Common myeloid progenitor, CD34-positive (primary cell): Measurements from ENCODE around the gene TPD52L3. TPM values are rescaled to one million over a fixed set of nuclear protein-coding genes. Genes with fewer than 3 reads are reported as not detected.

Source experiments
- CTCF ChIA-PET: fragments of 350-600 bp; sonication (Branson Sonifier 250); formaldehyde crosslinking; loops from one replicate; lab custom pipeline; 2021; ENCODE audit warnings: antibody characterized with exemption; lab: Charles Lee
- POLR2A ChIA-PET: fragments of 350-600 bp; sonication (Branson Sonifier 250); formaldehyde crosslinking; loops from one replicate; lab custom pipeline; 2021; ENCODE audit warnings: antibody characterized with exemption; lab: Charles Lee
- DNase-seq, 3 donors: peaks; one replicate each; pipeline versions ENCODE4 v3.0.0 to v3.0.0-alpha.2; 2013
- H3K27ac ChIP-seq, 2 experiments: 1 replicate in 1 of 2; 2 replicates in 1 of 2; pipeline ENCODE4 v1.7.0; 2013; ENCODE audit warnings: inconsistent platforms in 2 of 2, low read length in 2 of 2, mild to moderate bottlenecking in 2 of 2, low read depth in 1 of 2, moderate library complexity in 1 of 2; ENCODE audit not compliant: severe bottlenecking in 2 of 2, insufficient read depth in 1 of 2, poor library complexity in 1 of 2
- H3K27me3 ChIP-seq, 5 experiments: replicated peaks in 2 of 5; 1 replicate in 3 of 5; 2 replicates in 2 of 5; pipeline versions ENCODE4 v1.6.1 to v1.7.0; 2013; ENCODE audit warnings: low read length in 4 of 5, mild to moderate bottlenecking in 2 of 5, moderate library complexity in 2 of 5, inconsistent platforms in 1 of 5; ENCODE audit not compliant: insufficient read depth in 5 of 5, control insufficient read depth in 4 of 5
- H3K36me3 ChIP-seq, 4 experiments: 1 replicate in 2 of 4; 2 replicates in 2 of 4; pipeline versions ENCODE4 v1.6.1 to v1.7.0; 2013; ENCODE audit warnings: low read length in 3 of 4, control low read depth in 1 of 4, mild to moderate bottlenecking in 1 of 4; ENCODE audit not compliant: control insufficient read depth in 4 of 4, insufficient read depth in 4 of 4
- H3K4me1 ChIP-seq, 4 experiments: 1 replicate in 3 of 4; 2 replicates in 1 of 4; pipeline versions ENCODE4 v1.6.1 to v1.7.1; 2013; ENCODE audit warnings: low read length in 3 of 4, mild to moderate bottlenecking in 3 of 4, control low read depth in 1 of 4, inconsistent platforms in 1 of 4, moderate library complexity in 1 of 4; ENCODE audit not compliant: control insufficient read depth in 4 of 4, insufficient read depth in 4 of 4; ENCODE audit errors: control extremely low read depth in 1 of 4
- H3K4me3 ChIP-seq, 7 experiments: 1 replicate in 4 of 7; 2 replicates in 3 of 7; pipeline versions ENCODE4 v1.5.1 to v1.7.0; 2013; ENCODE audit warnings: mild to moderate bottlenecking in 7 of 7, low read length in 6 of 7, moderate library complexity in 6 of 7, inconsistent platforms in 2 of 7, low read depth in 2 of 7, control low read depth in 1 of 7; ENCODE audit not compliant: insufficient read depth in 4 of 7, control insufficient read depth in 1 of 7; ENCODE audit errors: extremely low read depth in 1 of 7
- H3K9me3 ChIP-seq, 5 experiments: 1 replicate in 4 of 5; 2 replicates in 1 of 5; pipeline versions ENCODE4 v1.6.1 to v1.7.1; 2013; ENCODE audit warnings: low read length in 4 of 5, mild to moderate bottlenecking in 2 of 5, inconsistent platforms in 1 of 5, low read depth in 1 of 5, moderate library complexity in 1 of 5; ENCODE audit not compliant: control insufficient read depth in 4 of 5, insufficient read depth in 2 of 5; ENCODE audit errors: control extremely low read depth in 1 of 5
- WGBS: methylation state at CpG from one replicate; pipeline ENCODE4 v1.1.5; 2013; ENCODE audit not compliant: insufficient coverage; 5-methylcytosine and 5-hydroxymethylcytosine counted together
- polyA plus RNA-seq: library from polyadenylated mRNA; unstranded; fragments of 120-200 nt; gene quantifications from one replicate; pipeline ENCODE4 v1.2.1, GENCODE V29; 2013

TPD52L3 gene
- not detected for polyA plus RNA-seq

DNA sequence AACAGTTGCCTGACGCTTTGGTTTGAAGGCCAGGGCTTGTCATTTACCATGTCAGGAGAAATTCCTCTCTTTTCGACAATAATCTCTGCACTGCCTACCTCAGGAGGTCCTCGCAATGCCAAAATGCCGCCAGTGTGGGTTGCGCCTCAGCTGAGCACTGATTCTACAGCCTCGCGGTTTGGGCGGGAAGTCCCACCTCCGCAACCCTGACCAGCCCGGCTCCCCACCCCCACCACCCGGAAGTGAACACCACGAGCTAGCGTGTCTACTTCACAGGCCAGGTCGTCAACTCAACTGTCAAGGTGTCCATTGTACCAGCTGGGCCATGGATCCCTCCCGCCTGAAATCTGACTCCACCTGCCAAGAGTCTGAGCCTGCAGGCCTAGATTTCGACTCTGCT is at the start of gene TPD52L3:
Gene TPD52L3 (plus strand): TSS at position 273 of the 400 bp plus-strand sequence. CDS start 221 bp downstream, outside the sequence.
- CTCF ChIA-PET: interaction anchor here (1.2 to 1.4 kb wide), 2 partner anchors 13 to 25 kb away, joined by 4 to 5 read pairs; no protein-coding TSS in a partner anchor
- DNase-seq: no peak
- Histone ChIP-seq H3K9me3 (peaks cover 0 to 2% (median 0%) of the 10 kb centered on the region in 5 experiments), H3K4me1 (no peaks in the 10 kb centered on the region), H3K36me3 (no peaks in the 10 kb centered on the region), H3K27ac (no peak within 1 kb of the TSS), H3K4me3 (no peak within 1 kb of the TSS), H3K27me3 (peaks cover 0 to 4% (median 0%) of the 10 kb centered on the region in 5 experiments)
- WGBS: 97% methylated on average over 15 of the region's 16 CpGs
- POLR2A ChIA-PET: no interaction called here

DNA sequence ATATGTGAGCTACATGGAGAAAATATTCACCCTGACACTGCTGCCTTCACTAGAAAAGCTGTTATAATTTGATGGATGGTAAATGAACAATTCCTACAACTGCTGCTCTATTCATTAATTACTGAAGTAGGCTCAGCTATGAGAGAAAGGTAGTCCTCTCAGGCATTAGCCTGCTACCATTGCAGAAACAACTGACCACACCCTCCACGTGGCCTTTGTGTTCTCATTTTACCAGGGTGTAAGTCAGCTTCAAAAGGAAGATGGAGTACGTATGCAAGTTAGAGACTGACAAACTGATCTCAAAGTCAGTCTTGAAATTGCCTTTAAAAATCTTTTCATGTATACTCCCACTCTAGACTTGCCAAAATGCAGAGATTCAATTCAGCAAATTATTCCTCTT is 26.3 kb upstream of the TPD52L3 start:
- Histone ChIP-seq H3K27ac (no peak overlapping the region), H3K4me1 (no peaks in the 10 kb centered on the region), H3K9me3 (no peaks in the 10 kb centered on the region), H3K4me3 (no peak overlapping the region), H3K27me3 (peaks cover 0 to 5% (median 0%) of the 10 kb centered on the region in 5 experiments), H3K36me3 (no peaks in the 10 kb centered on the region)
- CTCF ChIA-PET: no interaction called here
- no peak for DNase-seq
- POLR2A ChIA-PET: no interaction called here
- WGBS: no CpG with 5 or more reads among the region's 2 CpGs

GRCh38 chr9:6302417-6302816 is 25.8 kb upstream of the TPD52L3 start:
- no peak overlapping the region for H3K27ac ChIP-seq
- ChIA-PET CTCF (no interaction called here), POLR2A (no interaction called here)
- no peak overlapping the region for H3K4me3 ChIP-seq
- peaks cover 0 to 5% (median 0%) of the 10 kb centered on the region in 5 experiments for H3K27me3 ChIP-seq
- no peaks in the 10 kb centered on the region for H3K36me3 ChIP-seq
- DNase-seq: peak in 1 of 3 donors; percentile 10
- H3K9me3 ChIP-seq: no peaks in the 10 kb centered on the region
- peaks cover 0 to 1% (median 0%) of the 10 kb centered on the region in 4 experiments for H3K4me1 ChIP-seq

GRCh38 chr9:6304232-6304631 is 23.9 kb upstream of the TPD52L3 start:
- Histone ChIP-seq H3K27me3 (peaks cover 0 to 9% (median 4%) of the 10 kb centered on the region in 5 experiments), H3K4me1 (peaks cover 0 to 1% (median 0%) of the 10 kb centered on the region in 4 experiments), H3K36me3 (no peaks in the 10 kb centered on the region), H3K9me3 (peaks cover 0 to 5% (median 0%) of the 10 kb centered on the region in 5 experiments), H3K27ac (no peak overlapping the region), H3K4me3 (no peak overlapping the region)
- DNase-seq: no peak
- CTCF ChIA-PET: interaction anchor here (1.0 to 4.3 kb wide), 4 partner anchors 10 to 251 kb away, joined by 3 to 41 read pairs (median 5); no protein-coding TSS in a partner anchor
- POLR2A ChIA-PET: no interaction called here

GRCh38 chr9:6305954-6306563 is 22.1 kb upstream of the TPD52L3 start:
- H3K4me1 ChIP-seq: peaks cover 0 to 1% (median 0%) of the 10 kb centered on the region in 4 experiments
- peaks cover 0 to 5% (median 0%) of the 10 kb centered on the region in 5 experiments for H3K9me3 ChIP-seq
- peak; percentile 15 to 60 (median 52) for DNase-seq
- no peak overlapping the region for H3K27ac ChIP-seq
- POLR2A ChIA-PET: no interaction called here
- CTCF ChIA-PET: interaction anchor here (0.8 to 4.3 kb wide), 14 partner anchors 8 to 424 kb away, joined by 3 to 41 read pairs (median 3); no protein-coding TSS in a partner anchor
- WGBS: no CpG with 5 or more reads among the region's 2 CpGs
- peaks cover 3 to 15% (median 9%) of the 10 kb centered on the region in 5 experiments for H3K27me3 ChIP-seq
- no peak overlapping the region for H3K4me3 ChIP-seq
- H3K36me3 ChIP-seq: no peaks in the 10 kb centered on the region

GRCh38 chr9:6307551-6308096 is 20.6 kb upstream of the TPD52L3 start:
- H3K27me3 ChIP-seq: peaks cover 3 to 15% (median 9%) of the 10 kb centered on the region in 5 experiments
- peaks cover 0 to 1% (median 0%) of the 10 kb centered on the region in 4 experiments for H3K4me1 ChIP-seq
- ChIA-PET CTCF (interaction anchor here (4.3 kb wide), 1 partner anchor 255 kb away, joined by 41 read pairs; no protein-coding TSS in a partner anchor), POLR2A (no interaction called here)
- DNase-seq: peak in 2 of 3 donors; percentile 40 to 48
- H3K27ac ChIP-seq: no peak overlapping the region
- H3K36me3 ChIP-seq: no peaks in the 10 kb centered on the region
- H3K4me3 ChIP-seq: no peak overlapping the region
- peaks cover 0 to 5% (median 0%) of the 10 kb centered on the region in 5 experiments for H3K9me3 ChIP-seq
- no CpG with 5 or more reads among the region's 1 CpG for WGBS
